Astrocyte (in vitro differentiated cells and primary cell): ENCODE results near the gene KY. TPM values are rescaled to one million over a fixed set of nuclear protein-coding genes. Genes with fewer than 3 reads are reported as not detected.

Experiments
- DNase-seq: peaks from one replicate; pipeline ENCODE4 v3.0.0-alpha.2; 2010; ENCODE audit warnings: low read depth
- FAIRE-seq: peaks from 2 replicates; lab custom pipeline; 2011; peaks lifted over from hg19 to GRCh38; lab: Jason Lieb, UNC
- H2AFZ ChIP-seq: 2 replicates; pipeline ENCODE4 v1.6.0; 2012; ENCODE audit warnings: low read depth, low read length, inconsistent platforms
- H3K27ac ChIP-seq: 2 replicates; pipeline ENCODE4 v1.5.1; 2011; ENCODE audit warnings: low read depth, low read length, inconsistent platforms
- H3K27me3 ChIP-seq: 2 replicates; pipeline ENCODE4 v1.6.0; 2011; ENCODE audit warnings: low read length, inconsistent platforms; ENCODE audit not compliant: insufficient read depth
- H3K36me3 ChIP-seq: 2 replicates; pipeline ENCODE4 v1.5.1; 2011; ENCODE audit warnings: low read length, inconsistent platforms; ENCODE audit not compliant: insufficient read depth
- H3K4me1 ChIP-seq: 2 replicates; pipeline ENCODE4 v1.5.1; 2011; ENCODE audit warnings: low read length, inconsistent platforms; ENCODE audit not compliant: insufficient read depth
- H3K4me2 ChIP-seq: 2 replicates; pipeline ENCODE4 v1.6.0; 2012; ENCODE audit warnings: low read length, inconsistent platforms
- H3K4me3 ChIP-seq: 2 replicates; pipeline ENCODE4 v1.5.1; 2011; ENCODE audit warnings: low read depth, mild to moderate bottlenecking, low read length, inconsistent platforms; ENCODE audit not compliant: insufficient read depth
- H3K79me2 ChIP-seq: 2 replicates; pipeline ENCODE4 v1.6.0; 2012; ENCODE audit warnings: mild to moderate bottlenecking, low read length, inconsistent platforms; ENCODE audit not compliant: insufficient read depth
- H3K9ac ChIP-seq: 2 replicates; pipeline ENCODE4 v1.6.0; 2012; ENCODE audit warnings: mild to moderate bottlenecking, low read length, inconsistent platforms
- H3K9me3 ChIP-seq: 2 replicates; pipeline ENCODE4 v1.5.1; 2012; ENCODE audit warnings: low read depth, mild to moderate bottlenecking, low read length, inconsistent platforms; ENCODE audit not compliant: insufficient read depth
- H4K20me1 ChIP-seq: 2 replicates; pipeline ENCODE4 v1.6.0; 2012; ENCODE audit warnings: low read length, inconsistent platforms; ENCODE audit not compliant: insufficient read depth
- H3K27ac Mint-ChIP-seq: one replicate; pipeline ENCODE4 v1.8.0; 2021; ENCODE audit warnings: mild to moderate bottlenecking, mixed read lengths; ENCODE audit not compliant: unreplicated experiment
- H3K27me3 Mint-ChIP-seq: one replicate; pipeline ENCODE4 v1.8.0; 2021; ENCODE audit warnings: low read depth, mixed read lengths; ENCODE audit not compliant: unreplicated experiment
- H3K36me3 Mint-ChIP-seq: one replicate; pipeline ENCODE4 v1.8.0; 2021; ENCODE audit warnings: low read depth, mixed read lengths; ENCODE audit not compliant: unreplicated experiment
- H3K4me1 Mint-ChIP-seq: one replicate; pipeline ENCODE4 v1.8.0; 2021; ENCODE audit warnings: low read depth, mixed read lengths; ENCODE audit not compliant: unreplicated experiment
- H3K4me3 Mint-ChIP-seq: one replicate; pipeline ENCODE4 v1.8.0; 2021; ENCODE audit warnings: mild to moderate bottlenecking, moderate library complexity, mixed read lengths; ENCODE audit not compliant: unreplicated experiment
- H3K9me3 Mint-ChIP-seq: one replicate; pipeline ENCODE4 v1.8.0; 2021; ENCODE audit warnings: mild to moderate bottlenecking, mixed read lengths; ENCODE audit not compliant: unreplicated experiment
- CTCF ChIP-seq: IDR thresholded peaks from 2 replicates; pipeline ENCODE4 v1.5.1; 2011; ENCODE audit warnings: low read depth, mild to moderate bottlenecking, inconsistent platforms, low read length, moderate library complexity; ENCODE audit not compliant: insufficient read depth
- EZH2 ChIP-seq: IDR thresholded peaks from 2 replicates; pipeline ENCODE4 v1.6.1; 2012; ENCODE audit warnings: mild to moderate bottlenecking, low read length, inconsistent platforms; ENCODE audit not compliant: insufficient read depth
- total RNA-seq: library from RNA; stranded (reverse); gene quantifications from 2 replicates; pipeline ENCODE4 v1.2.1, GENCODE V29; 2021

The KY gene
- total RNA-seq, 1 donor from 2014 or later: 0.11 TPM

- no peaks in the 10 kb centered on the region for H3K36me3 Mint-ChIP-seq
- Histone ChIP-seq H3K27me3 (no peaks in the 10 kb centered on the region), H3K79me2 (no peaks in the 10 kb centered on the region), H3K9me3 (no peaks in the 10 kb centered on the region), H3K4me2 (no peak overlapping the region), H3K36me3 (no peaks in the 10 kb centered on the region), H3K4me1 (no peaks in the 10 kb centered on the region), H2AFZ (no peak overlapping the region), H4K20me1 (no peaks in the 10 kb centered on the region), H3K27ac (no peak overlapping the region), H3K9ac (no peak overlapping the region), H3K4me3 (no peak overlapping the region)
- TF ChIP-seq EZH2 (no peak), CTCF (no peak)
- H3K27me3 Mint-ChIP-seq: peaks cover 20% of the 10 kb centered on the region
- DNase-seq (no peak), FAIRE-seq (no peak)
- no peak overlapping the region for H3K4me3 Mint-ChIP-seq
- H3K27ac Mint-ChIP-seq: no peak overlapping the region
- H3K4me1 Mint-ChIP-seq: no peaks in the 10 kb centered on the region
- peaks cover 2% of the 10 kb centered on the region for H3K9me3 Mint-ChIP-seq
Observed at GRCh38 chr3:134617608-134618477, 33.0 kb downstream of the KY start.

- no peak overlapping the region for H3K27ac Mint-ChIP-seq
- Histone ChIP-seq H3K27me3 (no peaks in the 10 kb centered on the region), H4K20me1 (no peaks in the 10 kb centered on the region), H3K36me3 (no peaks in the 10 kb centered on the region), H3K79me2 (no peaks in the 10 kb centered on the region), H3K9me3 (no peaks in the 10 kb centered on the region), H3K27ac (no peak overlapping the region), H2AFZ (no peak overlapping the region), H3K4me2 (no peak overlapping the region), H3K4me1 (no peaks in the 10 kb centered on the region), H3K9ac (no peak overlapping the region), H3K4me3 (no peak overlapping the region)
- no peaks in the 10 kb centered on the region for H3K36me3 Mint-ChIP-seq
- H3K9me3 Mint-ChIP-seq: peaks cover 2% of the 10 kb centered on the region
- H3K4me3 Mint-ChIP-seq: no peak overlapping the region
- no peak for TF ChIP-seq EZH2
- no peak for TF ChIP-seq CTCF
- H3K4me1 Mint-ChIP-seq: no peaks in the 10 kb centered on the region
- H3K27me3 Mint-ChIP-seq: peaks cover 21% of the 10 kb centered on the region
- DNase-seq: no peak
- no peak for FAIRE-seq
Observed at GRCh38 chr3:134615743-134616142, 35.1 kb downstream of the KY start.

GRCh38 chr3:134614955-134615354, 35.9 kb downstream of the KY start:
- no peaks in the 10 kb centered on the region for H3K36me3 ChIP-seq
- peaks cover 2% of the 10 kb centered on the region for H3K9me3 Mint-ChIP-seq
- no peak overlapping the region for H3K4me3 ChIP-seq
- H3K27ac ChIP-seq: no peak overlapping the region
- no peak overlapping the region for H3K4me3 Mint-ChIP-seq
- H3K9me3 ChIP-seq: no peaks in the 10 kb centered on the region
- DNase-seq (no peak), FAIRE-seq (no peak)
- no peaks in the 10 kb centered on the region for H3K4me1 ChIP-seq
- H3K4me1 Mint-ChIP-seq: no peaks in the 10 kb centered on the region
- TF ChIP-seq EZH2: no peak
- no peak for TF ChIP-seq CTCF
- H3K79me2 ChIP-seq: no peaks in the 10 kb centered on the region
- H3K9ac ChIP-seq: no peak overlapping the region
- no peaks in the 10 kb centered on the region for H3K27me3 ChIP-seq
- no peak overlapping the region for H3K27ac Mint-ChIP-seq
- no peaks in the 10 kb centered on the region for H3K36me3 Mint-ChIP-seq
- H4K20me1 ChIP-seq: no peaks in the 10 kb centered on the region
- H2AFZ ChIP-seq: no peak overlapping the region
- no peak overlapping the region for H3K4me2 ChIP-seq
- H3K27me3 Mint-ChIP-seq: peaks cover 27% of the 10 kb centered on the region
